ENCODE results near the gene R3HDM2.

GRCh38 chr12:57471661-57472060 lies 40.8 kb upstream of the R3HDM2 start:
- TF ChIP-seq POLR2AphosphoS5 (IDR thresholded peaks at IDR 0.05; ENCODE audit: low read depth, low read length) (no peak), TAF1 (IDR thresholded peaks at IDR 0.05; ENCODE audit: borderline replicate concordance, insufficient read depth, low read length) (no peak), SIN3A (IDR thresholded peaks at IDR 0.05; ENCODE audit: borderline replicate concordance, insufficient read depth, low read length) (no peak), FOXP2 (optimal IDR thresholded peaks at IDR 0.05; ENCODE audit: borderline replicate concordance, extremely low read depth, extremely low read length, insufficient read depth) (no peak)
- TF ChIP-seq, protein P1, sequence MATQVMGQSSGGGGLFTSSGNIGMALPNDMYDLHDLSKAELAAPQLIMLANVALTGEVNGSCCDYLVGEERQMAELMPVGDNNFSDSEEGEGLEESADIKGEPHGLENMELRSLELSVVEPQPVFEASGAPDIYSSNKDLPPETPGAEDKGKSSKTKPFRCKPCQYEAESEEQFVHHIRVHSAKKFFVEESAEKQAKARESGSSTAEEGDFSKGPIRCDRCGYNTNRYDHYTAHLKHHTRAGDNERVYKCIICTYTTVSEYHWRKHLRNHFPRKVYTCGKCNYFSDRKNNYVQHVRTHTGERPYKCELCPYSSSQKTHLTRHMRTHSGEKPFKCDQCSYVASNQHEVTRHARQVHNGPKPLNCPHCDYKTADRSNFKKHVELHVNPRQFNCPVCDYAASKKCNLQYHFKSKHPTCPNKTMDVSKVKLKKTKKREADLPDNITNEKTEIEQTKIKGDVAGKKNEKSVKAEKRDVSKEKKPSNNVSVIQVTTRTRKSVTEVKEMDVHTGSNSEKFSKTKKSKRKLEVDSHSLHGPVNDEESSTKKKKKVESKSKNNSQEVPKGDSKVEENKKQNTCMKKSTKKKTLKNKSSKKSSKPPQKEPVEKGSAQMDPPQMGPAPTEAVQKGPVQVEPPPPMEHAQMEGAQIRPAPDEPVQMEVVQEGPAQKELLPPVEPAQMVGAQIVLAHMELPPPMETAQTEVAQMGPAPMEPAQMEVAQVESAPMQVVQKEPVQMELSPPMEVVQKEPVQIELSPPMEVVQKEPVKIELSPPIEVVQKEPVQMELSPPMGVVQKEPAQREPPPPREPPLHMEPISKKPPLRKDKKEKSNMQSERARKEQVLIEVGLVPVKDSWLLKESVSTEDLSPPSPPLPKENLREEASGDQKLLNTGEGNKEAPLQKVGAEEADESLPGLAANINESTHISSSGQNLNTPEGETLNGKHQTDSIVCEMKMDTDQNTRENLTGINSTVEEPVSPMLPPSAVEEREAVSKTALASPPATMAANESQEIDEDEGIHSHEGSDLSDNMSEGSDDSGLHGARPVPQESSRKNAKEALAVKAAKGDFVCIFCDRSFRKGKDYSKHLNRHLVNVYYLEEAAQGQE (IDR thresholded peaks at IDR 0.05; ENCODE audit: insufficient read depth in 1 of 2, low read depth in 2 of 2, low read length in 2 of 2), result no peak

All from PFSK-1 (cell line).